Suprapubic skin (tissue), 4 donors: Measurements from ENCODE around the gene IFNA5. TPM values are rescaled to one million over a fixed set of nuclear protein-coding genes. Genes with fewer than 3 reads are reported as not detected.
A peak's percentile ranks its signal among the peaks of the same experiment; 100 is the strongest.

Experiments used
- DNase-seq, 2 donors: peaks; one replicate each; pipeline ENCODE4 v3.0.0-alpha.2; 2019; ENCODE audit warnings: low spot score in 2 of 2
- H3K27ac ChIP-seq: fragments of 200-600 bp; sonication (generic); one replicate; pipeline ENCODE4 v1.5.1; 2019
- H3K27me3 ChIP-seq: fragments of 200-600 bp; sonication (generic); one replicate; pipeline ENCODE4 v1.5.1; 2019
- H3K36me3 ChIP-seq: fragments of 200-600 bp; sonication (generic); one replicate; pipeline ENCODE4 v1.5.1; 2019
- H3K4me1 ChIP-seq: fragments of 200-600 bp; sonication (generic); one replicate; pipeline ENCODE4 v1.5.1; 2019
- H3K4me3 ChIP-seq: fragments of 200-600 bp; sonication (generic); one replicate; pipeline ENCODE4 v1.5.1; 2019; ENCODE audit warnings: mild to moderate bottlenecking
- H3K9me3 ChIP-seq: fragments of 200-600 bp; sonication (generic); one replicate; pipeline ENCODE4 v1.5.1; 2019
- EP300 ChIP-seq: sonication (generic); formaldehyde crosslinking; IDR thresholded peaks from one replicate; pipeline ENCODE4 v1.6.1; 2017; ENCODE audit warnings: antibody characterized with exemption
- POLR2A ChIP-seq, 2 donors: fragments of 450-650 bp; IDR thresholded peaks; one replicate each; pipeline ENCODE4 v1.6.1; 2017; ENCODE audit warnings: antibody characterized with exemption in 2 of 2, mild to moderate bottlenecking in 2 of 2, moderate library complexity in 2 of 2
- POLR2AphosphoS5 ChIP-seq, 3 donors: sonication (generic); formaldehyde crosslinking; IDR thresholded peaks; one replicate each; pipeline ENCODE4 v1.6.1; 2017; ENCODE audit warnings: antibody characterized with exemption in 3 of 3
- WGBS: methylation state at CpG from one replicate; pipeline ENCODE4 v1.1.5; 2018; 5-methylcytosine and 5-hydroxymethylcytosine counted together
- total RNA-seq, 4 donors: library from RNA; depleted of rRNA; stranded (reverse); fragments of >200 nt; gene quantifications; one replicate each; pipeline ENCODE4 v1.1.0, GENCODE V29; 2016
- TF ChIP-seq, protein P1 (sequence below), 2 donors: fragments of 200-600 bp in 1 of 2; fragments of 450-650 bp in 1 of 2; sonication (generic) in 1 of 2; IDR thresholded peaks; one replicate each; pipeline ENCODE4 v1.5.1; 2016 to 2019; ENCODE audit warnings: antibody characterized with exemption in 2 of 2, mild to moderate bottlenecking in 1 of 2, moderate library complexity in 1 of 2

The IFNA5 gene
- total RNA-seq, 4 donors from 2014 or later: not detected

DNA sequence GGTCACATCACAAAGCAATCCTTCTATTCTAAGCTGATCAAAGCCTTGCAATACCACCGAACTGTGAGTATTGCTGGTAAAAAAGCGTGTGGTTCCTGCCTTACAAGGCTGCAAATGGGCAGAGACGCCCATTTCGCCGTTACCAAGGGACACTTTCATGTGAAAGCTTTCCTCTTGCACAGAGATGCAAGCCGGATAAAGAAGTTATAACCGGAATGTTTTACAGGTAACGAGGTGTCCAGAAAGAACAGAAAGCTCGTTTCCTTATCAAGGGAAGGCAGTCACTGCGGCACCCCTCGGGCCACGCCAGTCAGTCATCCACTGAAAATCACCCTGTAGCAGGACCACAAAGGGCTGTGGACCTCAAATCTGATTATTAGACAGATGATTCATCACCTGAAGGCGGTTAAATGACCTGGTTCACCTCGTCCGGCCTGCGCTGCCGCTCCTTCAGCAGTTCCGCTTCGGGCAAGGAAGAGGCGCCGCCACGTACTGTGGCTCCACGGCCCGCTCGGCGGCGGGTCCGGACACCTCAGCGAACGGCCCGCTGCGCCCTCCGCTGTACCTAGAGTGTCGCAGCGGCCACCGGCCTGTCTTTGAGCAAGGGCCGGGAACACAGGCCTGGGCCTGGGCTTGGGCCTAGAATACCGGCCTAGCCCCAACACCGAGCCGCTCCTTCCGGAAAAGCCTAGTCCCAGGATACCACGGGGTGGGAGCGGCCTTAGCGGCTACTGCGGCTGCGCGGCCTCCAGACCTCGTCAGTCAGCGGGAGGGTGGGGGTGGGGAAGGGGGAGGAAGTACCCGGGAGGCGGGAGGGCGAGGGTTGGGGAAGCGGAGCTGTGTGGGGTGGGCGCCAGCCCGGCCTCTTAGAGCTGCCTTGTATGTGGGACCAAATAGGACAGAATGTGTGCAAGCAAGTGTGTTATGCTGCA, 29.9 kb upstream of the IFNA5 start, which contains the start of gene KLHL9:
TSS of gene KLHL9 (minus strand) at position 704 of the 932 bp plus-strand sequence. CDS start at position 159, 545 bp downstream.
- Histone ChIP-seq H3K4me3 (peak within 1 kb of the TSS; percentile 62), H3K9me3 (no peaks in the 10 kb centered on the region), H3K4me1 (peaks cover 55% of the 10 kb centered on the region), H3K36me3 (no peaks in the 10 kb centered on the region), H3K27me3 (no peaks in the 10 kb centered on the region), H3K27ac (peak within 1 kb of the TSS; percentile 93)
- TF ChIP-seq POLR2AphosphoS5 (IDR thresholded peaks at IDR 0.05): peak in 2 of 3 donors; percentile 59 to 86
- TF ChIP-seq POLR2A (IDR thresholded peaks at IDR 0.05): peak in 1 of 2 donors; percentile 47
- TF ChIP-seq EP300: no peak
- TF ChIP-seq, protein P1, sequence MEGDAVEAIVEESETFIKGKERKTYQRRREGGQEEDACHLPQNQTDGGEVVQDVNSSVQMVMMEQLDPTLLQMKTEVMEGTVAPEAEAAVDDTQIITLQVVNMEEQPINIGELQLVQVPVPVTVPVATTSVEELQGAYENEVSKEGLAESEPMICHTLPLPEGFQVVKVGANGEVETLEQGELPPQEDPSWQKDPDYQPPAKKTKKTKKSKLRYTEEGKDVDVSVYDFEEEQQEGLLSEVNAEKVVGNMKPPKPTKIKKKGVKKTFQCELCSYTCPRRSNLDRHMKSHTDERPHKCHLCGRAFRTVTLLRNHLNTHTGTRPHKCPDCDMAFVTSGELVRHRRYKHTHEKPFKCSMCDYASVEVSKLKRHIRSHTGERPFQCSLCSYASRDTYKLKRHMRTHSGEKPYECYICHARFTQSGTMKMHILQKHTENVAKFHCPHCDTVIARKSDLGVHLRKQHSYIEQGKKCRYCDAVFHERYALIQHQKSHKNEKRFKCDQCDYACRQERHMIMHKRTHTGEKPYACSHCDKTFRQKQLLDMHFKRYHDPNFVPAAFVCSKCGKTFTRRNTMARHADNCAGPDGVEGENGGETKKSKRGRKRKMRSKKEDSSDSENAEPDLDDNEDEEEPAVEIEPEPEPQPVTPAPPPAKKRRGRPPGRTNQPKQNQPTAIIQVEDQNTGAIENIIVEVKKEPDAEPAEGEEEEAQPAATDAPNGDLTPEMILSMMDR (IDR thresholded peaks at IDR 0.05): no peak
- whole genome bisulfite sequencing: under 1% methylated on average over 40 of the region's 55 CpGs
- DNase-seq: peak; percentile 94 to 95

DNA sequence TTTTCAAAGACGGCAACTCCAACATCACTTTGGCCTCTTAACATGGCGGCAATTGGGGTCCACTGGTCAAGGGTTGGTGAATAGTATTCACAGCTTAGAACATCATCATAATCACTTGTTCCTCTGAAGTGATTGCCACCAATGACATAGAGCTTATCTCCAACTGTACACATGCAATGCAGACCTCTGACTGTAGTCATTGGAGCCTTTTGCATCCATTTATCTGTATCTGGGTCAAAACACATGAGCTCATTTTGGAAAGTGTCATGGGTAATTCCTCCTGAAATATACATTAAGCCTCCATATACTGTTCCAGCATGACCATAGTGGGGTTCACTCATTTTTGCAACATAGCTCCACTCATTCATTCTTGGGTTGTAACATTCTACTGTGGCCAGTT, 28.1 kb upstream of the IFNA5 start:
- 100% methylated on average over 2 of the region's 2 CpGs for WGBS
- Histone ChIP-seq H3K27ac (no peak overlapping the region), H3K27me3 (no peaks in the 10 kb centered on the region), H3K9me3 (no peaks in the 10 kb centered on the region), H3K36me3 (no peaks in the 10 kb centered on the region), H3K4me1 (peaks cover 72% of the 10 kb centered on the region), H3K4me3 (peak overlapping the region; percentile 62)
- DNase-seq: no peak
- TF ChIP-seq POLR2A (IDR thresholded peaks at IDR 0.05) (no peak), EP300 (no peak), POLR2AphosphoS5 (IDR thresholded peaks at IDR 0.05) (no peak)
- TF ChIP-seq, protein P1 (IDR thresholded peaks at IDR 0.05): no peak

DNA sequence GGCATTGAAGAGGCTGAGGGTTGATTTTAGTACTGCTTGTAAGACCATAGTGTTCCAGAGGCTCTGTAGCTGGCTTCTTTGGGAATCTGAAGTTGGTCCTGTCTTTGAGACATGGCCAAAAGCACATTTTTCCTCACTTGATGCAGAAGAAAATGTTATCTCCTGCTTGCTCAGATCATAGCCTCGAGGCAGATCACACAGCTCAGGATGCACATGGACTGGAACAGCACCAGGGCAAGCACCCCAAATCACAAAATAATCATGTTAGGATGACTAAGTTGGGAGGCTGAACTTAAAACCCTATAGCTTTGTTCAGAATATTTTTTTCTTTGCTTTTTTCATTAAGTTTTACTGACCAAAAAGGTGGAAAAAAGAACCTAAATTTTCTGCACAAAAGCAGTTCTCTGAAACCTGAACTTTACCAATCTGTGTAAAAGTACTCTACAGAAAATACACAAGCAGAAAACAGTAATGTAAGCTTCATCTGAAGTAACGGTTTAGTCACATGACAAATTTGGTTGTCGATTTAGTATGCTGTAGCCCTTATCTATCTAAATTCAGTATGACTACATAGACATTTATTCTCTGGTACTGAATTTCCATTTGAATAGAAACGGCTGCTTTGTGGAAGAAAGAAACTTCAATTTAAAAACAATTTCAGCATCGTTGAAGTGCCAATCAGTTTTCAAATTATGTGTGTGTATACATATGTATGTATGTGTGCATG, 26.7 kb upstream of the IFNA5 start:
- H3K9me3 ChIP-seq: no peaks in the 10 kb centered on the region
- H3K4me1 ChIP-seq: peaks cover 82% of the 10 kb centered on the region
- no peak overlapping the region for H3K27ac ChIP-seq
- H3K36me3 ChIP-seq: no peaks in the 10 kb centered on the region
- TF ChIP-seq, protein P1 (IDR thresholded peaks at IDR 0.05): no peak
- TF ChIP-seq POLR2AphosphoS5 (IDR thresholded peaks at IDR 0.05): no peak
- no peak for TF ChIP-seq POLR2A (IDR thresholded peaks at IDR 0.05)
- no peak for TF ChIP-seq EP300
- H3K4me3 ChIP-seq: peak overlapping the region; percentile 11
- DNase-seq: no peak
- WGBS: 39% methylated on average over 5 of the region's 5 CpGs
- no peaks in the 10 kb centered on the region for H3K27me3 ChIP-seq

DNA sequence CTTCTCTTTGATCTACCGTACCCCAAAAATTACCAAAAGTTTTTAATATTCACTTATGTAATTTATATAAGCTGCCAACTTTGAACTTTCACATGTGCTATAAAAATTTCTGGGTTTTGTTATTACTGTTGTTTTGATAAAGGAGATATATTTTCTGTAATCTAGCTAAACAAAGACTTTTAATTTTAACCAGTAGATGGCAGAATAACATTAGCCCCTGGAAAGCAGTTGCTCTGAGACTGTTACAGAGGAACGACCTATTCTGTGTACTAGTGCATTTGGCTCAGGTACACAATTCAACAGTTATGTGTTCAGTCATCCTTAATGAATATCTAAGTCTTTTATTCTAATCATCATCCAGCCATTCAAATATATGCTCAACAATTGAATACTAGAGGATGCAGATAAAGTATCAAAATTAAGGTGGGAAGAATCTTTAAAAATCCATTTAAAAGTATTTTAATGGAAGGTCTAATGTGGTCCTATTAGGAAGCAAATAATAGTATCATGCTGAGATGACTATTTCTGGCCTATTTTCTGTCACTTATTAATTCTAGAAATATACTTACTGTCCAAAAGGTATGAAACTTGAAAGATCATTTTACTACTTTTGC, 21.5 kb upstream of the IFNA5 start:
- WGBS: 30% methylated on average over 2 of the region's 2 CpGs
- H3K4me1 ChIP-seq: peaks cover 43% of the 10 kb centered on the region
- no peaks in the 10 kb centered on the region for H3K27me3 ChIP-seq
- H3K36me3 ChIP-seq: peaks cover 22% of the 10 kb centered on the region
- no peak for DNase-seq
- no peak overlapping the region for H3K4me3 ChIP-seq
- no peak for TF ChIP-seq POLR2AphosphoS5 (IDR thresholded peaks at IDR 0.05)
- TF ChIP-seq POLR2A (IDR thresholded peaks at IDR 0.05): no peak
- no peak for TF ChIP-seq EP300
- TF ChIP-seq, protein P1 (IDR thresholded peaks at IDR 0.05): peak; percentile 9 to 44
- no peak overlapping the region for H3K27ac ChIP-seq
- H3K9me3 ChIP-seq: no peaks in the 10 kb centered on the region
